Measurements from ENCODE around the gene ZNF469. TPM values are rescaled to one million over a fixed set of nuclear protein-coding genes. Genes with fewer than 3 reads are reported as not detected.

The ZNF469 gene
- total and polyA plus RNA-seq, 8 donors = 0.14 to 2.0 (median 0.34) TPM

- Histone ChIP-seq H3K27ac (no peak overlapping the region), H3K4me3 (no peak overlapping the region), H3K9me3 (no peaks in the 10 kb centered on the region), H3K4me1 (no peaks in the 10 kb centered on the region), H3K36me3 (no peaks in the 10 kb centered on the region), H3K27me3 (no peaks in the 10 kb centered on the region)
- no peak for TF ChIP-seq CTCF (IDR thresholded peaks at IDR 0.05)
- FAIRE-seq (no peak), ATAC-seq (no peak), DNase-seq (peak in 1 of 6 donors; percentile 10)
- WGBS, 2 donors = 69 to 79% methylated on average over 22 of the region's 22 CpGs
- intact Hi-C loops (cut with DNase I) = no loop called here
Measured at GRCh38 chr16:88392111-88392510, 9.4 kb downstream of the ZNF469 start.

DNA sequence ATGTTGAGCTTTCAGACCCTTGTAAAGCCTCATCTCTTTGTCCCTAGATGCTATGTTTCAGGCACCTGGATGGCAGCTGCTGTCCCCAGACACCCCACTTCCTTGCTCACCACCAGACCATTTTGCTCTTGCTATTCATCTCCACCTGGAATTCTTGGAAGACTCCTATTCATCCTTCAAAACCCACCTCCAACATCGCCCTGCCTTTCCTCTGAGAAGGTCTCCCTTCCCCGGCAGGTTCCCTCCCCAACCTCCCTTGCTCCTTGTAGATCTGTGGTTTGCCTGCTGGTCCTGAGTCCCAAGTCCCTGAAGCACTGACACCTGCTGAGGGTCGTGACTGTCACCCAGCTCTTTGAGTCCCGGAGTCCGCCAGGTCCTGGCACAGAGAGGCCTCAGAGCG lies 9.9 kb downstream of the ZNF469 start:
- 69 to 72% methylated on average over 6 of the region's 6 CpGs for WGBS, 2 donors
- intact Hi-C loops (cut with DNase I) = no loop called here
- Histone ChIP-seq H3K9me3 (no peaks in the 10 kb centered on the region), H3K4me3 (no peak overlapping the region), H3K4me1 (no peaks in the 10 kb centered on the region), H3K27ac (no peak overlapping the region), H3K27me3 (no peaks in the 10 kb centered on the region), H3K36me3 (no peaks in the 10 kb centered on the region)
- DNase-seq (no peak), FAIRE-seq (no peak), ATAC-seq (no peak)
- TF ChIP-seq CTCF (IDR thresholded peaks at IDR 0.05) = no peak

- Histone ChIP-seq H3K4me1 (no peaks in the 10 kb centered on the region), H3K27me3 (no peaks in the 10 kb centered on the region), H3K36me3 (no peaks in the 10 kb centered on the region), H3K4me3 (no peak overlapping the region), H3K27ac (no peak overlapping the region), H3K9me3 (no peaks in the 10 kb centered on the region)
- DNase-seq (peak in 1 of 6 donors; percentile 72), FAIRE-seq (no peak), ATAC-seq (peak in 1 of 4 donors; percentile 5)
- intact Hi-C loops (cut with DNase I) = no loop called here
- WGBS, 2 donors = 56 to 69% methylated on average over 24 of the region's 24 CpGs
- TF ChIP-seq CTCF (IDR thresholded peaks at IDR 0.05) = no peak
Measured at GRCh38 chr16:88393034-88393433, 10.3 kb downstream of the ZNF469 start.

DNA sequence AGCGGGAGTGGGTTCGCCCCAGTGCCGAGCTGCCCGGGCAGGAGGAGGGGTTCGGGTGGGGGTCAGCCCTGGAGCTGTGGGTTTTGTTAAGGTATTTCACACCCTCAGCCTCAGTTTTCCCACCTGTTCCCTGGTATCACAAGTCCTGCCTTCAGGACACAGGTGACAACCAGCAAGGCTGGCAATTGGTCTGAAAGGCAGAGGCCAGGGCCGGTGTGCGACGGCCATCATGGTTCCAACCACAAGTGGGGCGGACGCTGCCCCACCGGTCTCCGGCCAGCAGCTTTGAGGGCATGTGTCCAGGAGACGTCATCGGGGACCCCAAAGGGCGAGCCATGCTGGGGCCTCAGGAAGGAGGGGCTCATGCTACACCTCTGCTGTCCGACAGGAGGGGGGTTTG lies 10.8 kb downstream of the ZNF469 start:
- no peak for DNase-seq
- WGBS, 2 donors = 67 to 69% methylated on average over 13 to 16 of the region's 16 CpGs

DNA sequence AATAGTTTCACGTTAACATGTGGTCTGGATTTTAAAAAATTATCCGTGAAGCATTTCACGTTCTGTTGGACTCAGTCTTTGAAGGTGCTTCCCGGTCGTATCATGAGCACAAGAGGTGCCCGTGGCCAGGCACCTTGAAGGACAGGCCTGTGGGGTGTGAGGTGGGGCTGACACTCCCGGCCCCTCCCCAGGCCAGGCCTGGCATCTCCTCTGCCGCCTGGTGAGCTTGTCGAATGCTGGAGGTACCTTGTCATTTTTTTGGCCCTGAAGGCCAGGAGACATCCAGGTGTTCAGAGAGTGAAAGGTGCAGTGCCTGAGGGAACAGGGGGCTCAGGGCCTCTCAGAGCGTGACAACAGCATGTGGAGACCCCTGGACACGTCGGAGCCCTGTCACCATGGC lies 11.7 kb downstream of the ZNF469 start:
- ATAC-seq (no peak), FAIRE-seq (no peak), DNase-seq (no peak)
- intact Hi-C loops (cut with DNase I) = no loop called here
- Histone ChIP-seq H3K27me3 (no peaks in the 10 kb centered on the region), H3K27ac (no peak overlapping the region), H3K4me3 (no peak overlapping the region), H3K4me1 (no peaks in the 10 kb centered on the region), H3K9me3 (no peaks in the 10 kb centered on the region), H3K36me3 (no peaks in the 10 kb centered on the region)
- TF ChIP-seq CTCF (IDR thresholded peaks at IDR 0.05) = no peak
- 49 to 65% methylated on average over 12 of the region's 12 CpGs for WGBS, 2 donors

More for the DNA sequence above, 10.8 kb downstream of the ZNF469 start:
- FAIRE-seq (no peak), ATAC-seq (no peak)
- no peak overlapping the region for H3K4me3 ChIP-seq
- no peaks in the 10 kb centered on the region for H3K4me1 ChIP-seq
- TF ChIP-seq CTCF (IDR thresholded peaks at IDR 0.05) = no peak
- no peaks in the 10 kb centered on the region for H3K9me3 ChIP-seq
- intact Hi-C loops (cut with DNase I) = no loop called here
- no peaks in the 10 kb centered on the region for H3K36me3 ChIP-seq
- no peak overlapping the region for H3K27ac ChIP-seq
- H3K27me3 ChIP-seq = no peaks in the 10 kb centered on the region
